ENCODE results near the gene PKIG. TPM values are rescaled to one million over a fixed set of nuclear protein-coding genes. Genes with fewer than 3 reads are reported as not detected.

The PKIG gene
- total RNA-seq, 4 donors from 2014 or later, result 70.2 to 98.0 (median 77.7) TPM

- no peak for TF ChIP-seq CTCF (IDR thresholded peaks at IDR 0.05; ENCODE audit: low read depth)
Measured at GRCh38 chr20:44633872-44634600, 51.7 kb downstream of the PKIG start.

GRCh38 chr20:44635877-44636276 is 53.5 kb downstream of the PKIG start:
- TF ChIP-seq CTCF (IDR thresholded peaks at IDR 0.05; ENCODE audit: low read depth), result no peak

- no peak for TF ChIP-seq CTCF (IDR thresholded peaks at IDR 0.05; ENCODE audit: low read depth)
Measured at GRCh38 chr20:44637042-44637441, 54.7 kb downstream of the PKIG start.

- no peak for TF ChIP-seq CTCF (IDR thresholded peaks at IDR 0.05; ENCODE audit: low read depth)
Measured at GRCh38 chr20:44637522-44638372, 55.4 kb downstream of the PKIG start.

- no peak for TF ChIP-seq CTCF (IDR thresholded peaks at IDR 0.05; ENCODE audit: low read depth)
Measured at GRCh38 chr20:44640522-44640921, 58.1 kb downstream of the PKIG start.

GRCh38 chr20:44641325-44641724 is 58.9 kb downstream of the PKIG start:
- no peak for TF ChIP-seq CTCF (IDR thresholded peaks at IDR 0.05; ENCODE audit: low read depth)

All from subcutaneous adipose tissue (tissue), 4 donors.